Activated naive CD4-positive, alpha-beta T cell treated with anti-CD3 and anti-CD28 coated beads, Interleukin-2, amount 50 U/mL, for 16 hours (primary cell): Measurements from ENCODE around the gene DNAJB13.
A peak's percentile ranks its signal among the peaks of the same experiment; 100 is the strongest.

ENCODE experiments used
- DNase-seq: peaks from one replicate; pipeline ENCODE4 v3.0.0-alpha.2; 2020

The DNAJB13 gene

DNA sequence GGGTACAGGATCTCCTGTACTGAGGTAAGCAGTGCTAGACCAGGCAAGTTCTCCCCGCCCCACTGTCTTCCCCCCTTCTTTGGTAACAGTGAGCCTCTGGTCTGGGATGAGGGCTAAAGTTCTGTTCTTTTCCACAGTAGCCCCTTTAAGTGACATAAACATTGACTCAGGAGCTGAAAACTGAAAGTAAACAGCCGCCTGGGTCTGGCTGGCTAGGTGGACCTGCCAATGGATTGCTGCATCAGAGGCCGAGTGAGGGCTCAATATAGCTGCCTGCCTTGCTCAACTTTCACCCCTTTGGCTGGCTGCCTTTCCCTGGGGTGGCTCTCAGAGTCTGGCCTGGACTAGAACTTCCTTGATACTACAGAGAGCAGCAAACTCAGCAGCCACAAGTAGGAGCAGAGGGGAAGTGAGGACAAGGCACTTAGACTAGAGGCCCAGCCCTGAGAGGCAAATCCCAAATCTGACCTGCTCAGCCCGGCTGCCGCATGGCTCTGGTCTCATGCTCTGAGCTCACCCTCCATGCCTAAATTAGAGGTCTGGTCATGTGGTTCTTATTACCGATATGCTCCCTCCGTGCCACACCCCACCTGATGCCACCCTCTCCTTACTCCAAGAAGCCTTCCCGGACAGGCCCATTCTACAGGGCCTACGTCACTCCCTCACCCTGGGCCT lies 67.6 kb downstream of the DNAJB13 start:
- no peak for DNase-seq

DNA sequence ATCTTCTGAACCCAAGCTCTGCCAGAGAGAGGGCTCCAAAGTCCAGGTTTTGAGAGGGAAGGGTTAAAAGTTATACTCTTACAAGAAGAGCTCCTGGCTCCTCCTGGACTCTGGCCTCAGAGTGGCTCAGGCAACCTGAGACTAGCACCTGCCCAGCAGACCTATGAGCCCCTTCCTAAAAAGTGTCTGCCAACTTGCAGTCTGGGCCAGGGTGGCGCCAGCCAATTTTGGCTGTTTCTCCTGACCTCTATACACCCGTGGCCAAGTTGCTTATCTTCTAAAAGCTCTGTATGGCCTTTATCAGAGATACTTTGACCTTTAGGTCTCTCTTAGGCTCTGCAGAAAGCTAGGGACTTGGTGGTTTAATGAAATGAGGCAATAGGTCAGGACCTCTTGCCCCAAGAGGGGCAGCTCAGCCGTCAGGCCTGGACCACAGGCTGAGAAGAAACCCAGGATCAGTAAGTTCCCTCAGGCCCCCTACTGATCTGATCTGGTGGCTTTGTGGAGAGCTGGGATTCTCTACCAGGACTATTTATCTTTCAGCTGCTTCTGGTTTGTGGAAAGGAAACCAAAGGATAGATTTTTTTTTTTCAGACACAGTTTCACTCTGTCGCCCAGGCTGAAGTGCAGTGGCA lies 68.4 kb downstream of the DNAJB13 start:
- DNase-seq: no peak

GRCh38 chr11:74019860-74020259 lies 69.0 kb downstream of the DNAJB13 start:
- DNase-seq: peak; percentile 36
